Naive B cell (primary cell): Measurements from ENCODE around the gene DLX5. TPM values are rescaled to one million over a fixed set of nuclear protein-coding genes. Genes with fewer than 3 reads are reported as not detected.
A peak's percentile ranks its signal among the peaks of the same experiment; 100 is the strongest.

Experiments used
- ATAC-seq, 2 donors: fragments of 150-1000 bp; cut with Tn5 transposase; 2 replicates each; pipeline ENCODE4 v1.10.0; 2021; ENCODE audit warnings: low read depth in 2 of 2, mild to moderate bottlenecking in 2 of 2, moderate library complexity in 2 of 2
- DNase-seq: peaks from one replicate; pipeline ENCODE4 v3.0.0; 2022
- H3K27ac Mint-ChIP-seq, 6 donors: one replicate each; pipeline ENCODE4 v1.8.0; 2020 to 2022; ENCODE audit warnings: mild to moderate bottlenecking in 6 of 6, mixed read lengths in 6 of 6, moderate library complexity in 5 of 6, inconsistent platforms in 2 of 6
- H3K27me3 Mint-ChIP-seq, 3 donors: one replicate each; pipeline ENCODE4 v1.8.0; 2021 to 2022; ENCODE audit warnings: mixed read lengths in 3 of 3, mild to moderate bottlenecking in 1 of 3
- H3K36me3 Mint-ChIP-seq, 2 donors: one replicate each; pipeline ENCODE4 v1.8.0; 2020 to 2022; ENCODE audit warnings: mixed read lengths in 2 of 2, inconsistent platforms in 1 of 2, mild to moderate bottlenecking in 1 of 2
- H3K4me1 Mint-ChIP-seq, 3 donors: one replicate each; pipeline ENCODE4 v1.8.0; 2020 to 2022; ENCODE audit warnings: mixed read lengths in 3 of 3, inconsistent platforms in 1 of 3, mild to moderate bottlenecking in 1 of 3, moderate library complexity in 1 of 3
- H3K4me3 Mint-ChIP-seq, 8 donors: one replicate each; pipeline ENCODE4 v1.8.0; 2020 to 2022; ENCODE audit warnings: mild to moderate bottlenecking in 8 of 8, mixed read lengths in 8 of 8, moderate library complexity in 8 of 8, inconsistent platforms in 2 of 8
- H3K9me3 Mint-ChIP-seq, 7 donors: one replicate each; pipeline ENCODE4 v1.8.0; 2020 to 2022; ENCODE audit warnings: mixed read lengths in 7 of 7, mild to moderate bottlenecking in 5 of 7, inconsistent platforms in 2 of 7, moderate library complexity in 1 of 7
- polyA plus RNA-seq, 6 donors: library from polyadenylated mRNA; unstranded; fragments of 300-500 nt; fragmentation: Illumina TruSeq; gene quantifications; one replicate each; pipeline ENCODE4 v1.2.3, GENCODE V29; 2021; ENCODE audit warnings: low read depth in 6 of 6

The DLX5 gene
- polyA plus RNA-seq, 6 donors from 2014 or later: not detected

DNA sequence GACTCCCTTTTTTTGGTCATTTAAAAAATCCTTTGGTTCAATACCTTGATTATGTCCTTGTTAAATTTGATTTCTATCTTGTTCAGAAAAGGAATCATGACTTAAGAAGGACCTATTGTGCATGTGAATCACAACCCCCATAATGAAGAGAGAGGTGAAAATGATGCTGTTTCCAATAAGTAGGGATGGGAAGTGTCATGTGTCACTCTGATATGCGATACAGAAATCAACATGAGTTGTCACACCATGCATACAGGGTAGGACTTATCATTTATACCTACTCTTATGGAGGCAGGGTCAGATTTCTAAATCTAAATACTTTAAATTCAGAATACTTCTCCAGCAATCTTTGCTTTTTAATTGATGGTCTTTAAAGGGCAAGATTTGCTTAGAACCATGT, 38.6 kb downstream of the DLX5 start:
- Mint-ChIP-seq H3K36me3 (peaks cover 3 to 10% of the 10 kb centered on the region in 2 donors), H3K4me3 (no peak overlapping the region), H3K27me3 (peaks cover 61 to 68% (median 62%) of the 10 kb centered on the region in 3 donors), H3K9me3 (peaks cover 0 to 7% (median 2%) of the 10 kb centered on the region in 7 donors), H3K4me1 (peaks cover 0 to 4% (median 0%) of the 10 kb centered on the region in 3 donors), H3K27ac (no peak overlapping the region)
- ATAC-seq (no peak), DNase-seq (no peak)

DNA sequence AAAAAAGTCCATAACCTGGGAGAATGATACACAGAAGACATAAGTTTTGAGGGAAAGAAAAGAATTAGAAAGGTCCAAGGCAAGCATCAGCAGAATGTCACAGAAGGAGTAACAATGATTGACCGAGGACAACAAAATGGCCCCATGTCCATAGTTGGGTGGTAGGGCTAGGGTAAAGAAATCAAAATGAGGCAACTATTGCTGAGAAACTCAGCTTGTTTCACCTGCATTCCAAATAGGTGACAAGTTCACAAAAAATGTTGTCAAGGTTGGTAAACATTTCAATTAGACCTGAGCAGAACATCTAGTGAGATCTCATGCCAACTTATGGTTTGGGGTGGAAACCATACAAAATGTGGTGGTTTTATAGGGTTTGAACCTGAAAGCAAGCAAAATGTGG, 42.0 kb downstream of the DLX5 start:
- no peaks in the 10 kb centered on the region for H3K4me1 Mint-ChIP-seq
- no peak overlapping the region for H3K4me3 Mint-ChIP-seq
- no peak overlapping the region for H3K27ac Mint-ChIP-seq
- DNase-seq (no peak), ATAC-seq (no peak)
- H3K36me3 Mint-ChIP-seq: no peaks in the 10 kb centered on the region
- H3K9me3 Mint-ChIP-seq: peaks cover 0 to 7% (median 0%) of the 10 kb centered on the region in 7 donors
- H3K27me3 Mint-ChIP-seq: peaks cover 36 to 52% (median 42%) of the 10 kb centered on the region in 3 donors

DNA sequence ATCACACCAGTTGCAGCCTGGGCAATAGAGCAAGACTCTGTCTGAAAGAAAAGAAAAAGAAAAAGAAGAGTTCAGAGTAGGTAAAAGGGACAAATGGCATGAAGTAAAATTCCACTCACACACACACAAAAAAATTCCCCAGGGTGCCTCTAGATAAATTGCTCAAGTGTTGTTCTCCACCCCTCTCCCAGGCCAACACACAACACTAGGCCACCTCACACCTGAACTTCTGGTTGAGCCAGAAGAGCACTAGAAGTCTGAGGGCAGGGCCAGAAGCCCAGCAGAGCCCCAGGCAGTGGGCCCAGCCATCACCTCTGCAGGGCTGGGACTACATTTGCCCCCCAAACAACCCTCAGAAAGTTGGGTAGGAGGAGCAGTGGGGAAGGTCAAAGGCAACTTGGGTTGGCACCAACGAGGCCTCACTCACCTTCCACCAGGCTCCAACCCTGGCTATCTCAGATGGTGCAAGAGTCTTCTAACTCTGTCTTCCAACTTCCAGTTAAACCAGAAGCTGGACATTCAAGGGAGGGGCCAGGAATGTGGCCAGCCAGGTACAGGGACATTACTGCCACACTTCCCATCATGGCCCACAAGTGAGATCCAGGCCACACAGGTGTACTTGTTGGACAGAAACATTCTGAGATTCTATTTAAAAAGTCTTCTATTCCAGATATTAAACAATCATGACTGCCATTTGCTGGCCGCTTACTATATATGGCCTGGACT, 44.9 kb downstream of the DLX5 start:
- no peak overlapping the region for H3K27ac Mint-ChIP-seq
- DNase-seq (no peak), ATAC-seq (no peak)
- H3K36me3 Mint-ChIP-seq: no peaks in the 10 kb centered on the region
- no peaks in the 10 kb centered on the region for H3K4me1 Mint-ChIP-seq
- no peak overlapping the region for H3K4me3 Mint-ChIP-seq
- H3K9me3 Mint-ChIP-seq: peaks cover 0 to 7% (median 0%) of the 10 kb centered on the region in 7 donors
- H3K27me3 Mint-ChIP-seq: peaks cover 24 to 37% (median 30%) of the 10 kb centered on the region in 3 donors

DNA sequence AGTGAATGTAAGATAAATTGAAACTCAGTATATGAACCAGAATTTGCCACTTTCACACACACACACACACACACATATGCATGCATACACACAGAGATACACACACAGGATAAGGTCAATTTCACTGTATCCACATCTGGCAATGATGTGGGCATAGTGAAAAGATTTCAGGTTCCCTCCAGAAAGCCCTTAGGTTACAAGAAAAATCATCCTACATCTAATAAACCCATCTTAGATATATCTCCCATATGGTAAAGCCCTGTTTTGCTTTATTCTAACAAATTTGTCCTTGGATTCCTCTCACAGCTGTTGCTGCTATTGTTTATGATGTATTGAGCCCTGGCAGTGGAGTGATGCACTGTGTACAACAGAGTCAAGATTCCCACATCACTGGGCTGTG, 47.2 kb downstream of the DLX5 start:
- H3K4me1 Mint-ChIP-seq: no peaks in the 10 kb centered on the region
- H3K9me3 Mint-ChIP-seq: peaks cover 0 to 3% (median 0%) of the 10 kb centered on the region in 7 donors
- peaks cover 20 to 37% (median 33%) of the 10 kb centered on the region in 3 donors for H3K27me3 Mint-ChIP-seq
- no peak overlapping the region for H3K27ac Mint-ChIP-seq
- DNase-seq (no peak), ATAC-seq (no peak)
- H3K4me3 Mint-ChIP-seq: no peak overlapping the region
- H3K36me3 Mint-ChIP-seq: no peaks in the 10 kb centered on the region

DNA sequence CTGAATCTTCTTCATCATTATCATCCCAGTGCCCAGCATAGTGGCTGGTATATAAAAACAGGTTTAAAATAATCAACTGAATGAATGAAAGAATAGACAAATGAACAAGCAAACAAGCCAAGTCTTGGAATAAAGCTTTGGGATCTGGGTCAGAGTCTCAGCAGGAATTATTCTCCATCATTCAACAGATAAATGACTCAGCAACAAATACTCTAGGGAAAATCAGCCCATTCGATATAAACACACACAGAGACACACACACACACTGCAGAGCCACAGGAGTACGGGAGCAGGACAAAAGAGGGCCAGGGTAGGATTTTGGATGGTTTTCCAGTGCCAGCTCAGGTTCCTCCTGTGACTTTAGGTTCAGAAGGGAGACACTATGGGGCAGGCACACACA, 48.5 kb downstream of the DLX5 start:
- peaks cover 0 to 3% (median 0%) of the 10 kb centered on the region in 7 donors for H3K9me3 Mint-ChIP-seq
- no peak overlapping the region for H3K4me3 Mint-ChIP-seq
- no peak overlapping the region for H3K27ac Mint-ChIP-seq
- H3K36me3 Mint-ChIP-seq: no peaks in the 10 kb centered on the region
- ATAC-seq: no peak
- H3K4me1 Mint-ChIP-seq: no peaks in the 10 kb centered on the region
- no peak for DNase-seq
- H3K27me3 Mint-ChIP-seq: peaks cover 23 to 30% (median 29%) of the 10 kb centered on the region in 3 donors

DNA sequence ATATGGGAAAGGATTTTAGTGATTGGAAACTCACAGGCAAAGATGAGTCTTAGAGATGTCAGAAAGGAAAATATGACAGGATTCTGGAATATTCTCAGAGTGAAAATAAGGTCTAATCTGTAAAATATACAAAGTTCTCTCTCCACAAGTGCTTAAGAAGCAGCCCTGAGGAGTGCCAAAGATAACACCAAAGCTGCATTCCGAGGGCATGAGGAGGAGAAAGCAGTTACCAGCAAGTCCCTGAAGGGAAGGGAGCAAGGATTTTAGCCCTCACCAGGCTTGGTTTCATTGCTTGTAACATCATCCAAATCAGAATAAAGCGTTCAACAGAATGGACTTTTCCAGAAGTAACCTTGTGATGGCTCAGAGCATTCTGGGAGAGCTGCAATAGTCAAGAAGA, 50.6 kb downstream of the DLX5 start:
- peaks cover 0 to 4% (median 0%) of the 10 kb centered on the region in 7 donors for H3K9me3 Mint-ChIP-seq
- H3K4me1 Mint-ChIP-seq: no peaks in the 10 kb centered on the region
- peaks cover 21 to 30% (median 24%) of the 10 kb centered on the region in 3 donors for H3K27me3 Mint-ChIP-seq
- no peaks in the 10 kb centered on the region for H3K36me3 Mint-ChIP-seq
- ATAC-seq (no peak), DNase-seq (no peak)
- H3K27ac Mint-ChIP-seq: no peak overlapping the region
- peak overlapping the region in 1 of 8 donors; percentile 5 for H3K4me3 Mint-ChIP-seq

DNA sequence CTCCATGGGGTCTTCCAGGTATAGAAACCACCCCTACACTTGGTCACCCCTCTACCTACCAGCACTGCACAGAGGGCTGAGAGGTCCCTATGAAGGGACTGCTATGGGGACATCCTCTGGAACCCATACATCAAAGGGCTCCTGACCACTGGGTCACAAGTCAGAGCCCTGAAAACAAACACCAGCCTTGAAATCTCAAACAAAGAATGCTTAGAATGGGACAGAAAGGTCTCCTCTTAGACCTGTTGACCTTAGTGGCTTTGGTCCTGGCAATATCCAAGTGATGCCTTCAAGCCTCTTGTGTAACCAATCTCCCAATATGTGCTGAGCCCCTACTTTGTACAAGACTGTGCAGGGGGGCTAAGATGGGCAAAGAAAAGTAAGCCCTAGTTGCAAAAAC, 53.9 kb downstream of the DLX5 start:
- ATAC-seq: no peak
- Mint-ChIP-seq H3K36me3 (no peaks in the 10 kb centered on the region), H3K4me3 (no peak overlapping the region), H3K27me3 (peaks cover 20 to 34% (median 25%) of the 10 kb centered on the region in 3 donors), H3K9me3 (peaks cover 0 to 4% (median 0%) of the 10 kb centered on the region in 7 donors), H3K4me1 (no peaks in the 10 kb centered on the region), H3K27ac (no peak overlapping the region)
- DNase-seq: no peak

Other genes with a start within 250 kb of the DLX5 start
- not detected for gene DLX6, start 19.3 kb downstream of the DLX5 start, polyA plus RNA-seq
- 10 to 100 TPM; 28.4 to 58.4 (median 45.1) TPM for gene SDHAF3, start 92.9 kb upstream of the DLX5 start, polyA plus RNA-seq